GM12878 (cell line): ENCODE results near the gene TRAPPC3L. TPM values are rescaled to one million over a fixed set of nuclear protein-coding genes. Genes with fewer than 3 reads are reported as not detected.

Experiments used
- ATAC-seq: fragments of 200-7000 bp; cut with Tn5 transposase; 3 replicates; pipeline ENCODE4 v1.9.1; 2020; ENCODE audit warnings: mild to moderate bottlenecking, moderate library complexity
- BruUV-seq: library from RNA; stranded (reverse); fragments of 400-500 nt; replicated peaks from 2 replicates; lab custom pipeline; 2021; lab: Mats Ljungman, UMichigan
- CTCF ChIA-PET: fragments of 300-600 bp; sonication (Branson Sonifier 250); formaldehyde crosslinking; extraction: SDS; loops from one replicate; lab custom pipeline; 2021; ENCODE audit warnings: inconsistent platforms; lab: Yijun Ruan, JAX
- POLR2A ChIA-PET: fragments of 350-600 bp; formaldehyde crosslinking; extraction: SDS; loops from one replicate; lab custom pipeline; 2021; ENCODE audit warnings: inconsistent platforms; lab: Charles Lee
- RAD21 ChIA-PET: fragments of 300-600 bp; sonication (Branson Sonifier 250); formaldehyde crosslinking; loops from one replicate; lab custom pipeline; 2023; ENCODE audit warnings: antibody characterized with exemption; ENCODE audit not compliant: unreplicated experiment; lab: Charles Lee
- SMC1A ChIA-PET: fragments of 300-600 bp; sonication (Branson Sonifier 250); formaldehyde crosslinking; loops from one replicate; lab custom pipeline; 2023; ENCODE audit not compliant: unreplicated experiment, uncharacterized antibody; lab: Charles Lee
- DNase-seq: peaks from one replicate; pipeline ENCODE4 v3.0.0-alpha.2; 2011; ENCODE audit warnings: low read depth, low spot score
- FAIRE-seq: peaks from 3 replicates; lab custom pipeline; 2011; peaks lifted over from hg19 to GRCh38; lab: Jason Lieb, UNC
- H2AFZ ChIP-seq: 2 replicates; pipeline ENCODE4 v1.6.0; 2011; ENCODE audit warnings: low read depth, low read length, control low read depth; ENCODE audit not compliant: control insufficient read depth
- H3K27ac ChIP-seq: 2 replicates; pipeline ENCODE4 v1.5.1; 2011; ENCODE audit warnings: control low read depth; ENCODE audit not compliant: control insufficient read depth, insufficient read depth
- H3K27me3 ChIP-seq, 2 experiments: replicated peaks in 1 of 2; 2 replicates each; pipeline versions ENCODE4 v1.6.0 to v1.6.1; 2011; ENCODE audit warnings: low read length in 1 of 2; ENCODE audit not compliant: control insufficient read depth in 2 of 2, insufficient read depth in 2 of 2
- H3K36me3 ChIP-seq, 2 experiments: 2 replicates each; pipeline ENCODE4 v1.5.1; 2011; ENCODE audit warnings: low read length in 1 of 2; ENCODE audit not compliant: control insufficient read depth in 2 of 2, insufficient read depth in 2 of 2
- H3K4me1 ChIP-seq: 2 replicates; pipeline ENCODE4 v1.6.1; 2011; ENCODE audit warnings: mild to moderate bottlenecking, low read length, moderate library complexity, mixed read lengths; ENCODE audit not compliant: control insufficient read depth, insufficient read depth
- H3K4me2 ChIP-seq: 2 replicates; pipeline ENCODE4 v1.6.0; 2011; ENCODE audit warnings: control low read depth; ENCODE audit not compliant: control insufficient read depth, insufficient read depth
- H3K4me3 ChIP-seq: fragments of 200-600 bp; sonication (generic); 2 replicates; pipeline ENCODE4 v1.5.1; 2016
- H3K79me2 ChIP-seq: 2 replicates; pipeline ENCODE4 v1.6.0; 2011; ENCODE audit warnings: low read length; ENCODE audit not compliant: control insufficient read depth, insufficient read depth
- H3K9ac ChIP-seq: 2 replicates; pipeline ENCODE4 v1.8.0; 2011; ENCODE audit warnings: low read length, control low read depth, mixed read lengths; ENCODE audit not compliant: control insufficient read depth, insufficient read depth
- H3K9me3 ChIP-seq: replicated peaks from 3 replicates; pipeline ENCODE4 v1.5.1; 2011; ENCODE audit warnings: mild to moderate bottlenecking, low read length; ENCODE audit not compliant: control insufficient read depth, insufficient read depth
- H4K20me1 ChIP-seq: 2 replicates; pipeline ENCODE4 v1.6.0; 2011; ENCODE audit not compliant: control insufficient read depth, insufficient read depth
- FOXM1 ChIP-seq: IDR thresholded peaks from 2 replicates; pipeline ENCODE4 v1.6.1; 2012; ENCODE audit warnings: low read depth, mild to moderate bottlenecking, inconsistent platforms, low read length, moderate library complexity
- HDAC6 ChIP-seq: fragments of 200-600 bp; sonication (generic); IDR thresholded peaks from one replicate; pipeline ENCODE4 v1.8.0; 2017; ENCODE audit warnings: antibody characterized with exemption; ENCODE audit not compliant: unreplicated experiment
- MXI1 ChIP-seq: fragments of 150-350 bp; IDR thresholded peaks from 2 replicates; pipeline ENCODE4 v1.6.1; 2011; ENCODE audit warnings: low read depth, mild to moderate bottlenecking, inconsistent platforms, low read length, improper control_type of control experiment
- RAD21 ChIP-seq: IDR thresholded peaks from 2 replicates; pipeline ENCODE4 v1.6.1; 2011; ENCODE audit warnings: mild to moderate bottlenecking, low read depth, low read length, moderate library complexity; ENCODE audit not compliant: insufficient read depth
- RCOR1 ChIP-seq: conservative IDR thresholded peaks from 2 replicates; pipeline ENCODE4 v1.6.1; 2012; ENCODE audit warnings: low read depth, low read length, improper control_type of control experiment
- SMARCA5 ChIP-seq: fragments of 450-650 bp; IDR thresholded peaks from 2 replicates; pipeline ENCODE4 v1.6.1; 2017; ENCODE audit warnings: mild to moderate bottlenecking
- SUPT20H ChIP-seq: IDR thresholded peaks from 2 replicates; pipeline ENCODE4 v1.6.1; 2011; ENCODE audit warnings: low read depth, mild to moderate bottlenecking, low read length, moderate library complexity, borderline replicate concordance; ENCODE audit not compliant: control insufficient read depth
- WGBS: methylation state at CpG from one replicate; pipeline ENCODE4 v1.1.6; 2016; ENCODE audit warnings: low lambda C conversion rate; ENCODE audit not compliant: insufficient replicate concordance, insufficient coverage; ENCODE audit errors: missing lambda C conversion rate; 5-methylcytosine and 5-hydroxymethylcytosine counted together
- in situ Hi-C: fragments of 300-500 bp; cut with MboI; formaldehyde crosslinking; loops from 9 replicates; pipeline ENCODE4 v1.14.3; 2018; ENCODE audit warnings: mixed read lengths
- intact Hi-C: fragments of 100-400 bp; cut with micrococcal nuclease; formaldehyde crosslinking; loops from one replicate; pipeline ENCODE4 v1.14.2; 2022; ENCODE audit not compliant: unreplicated experiment
- polyA plus RNA-seq, 11 experiments: library from polyadenylated mRNA; depleted of rRNA in 4 of 11; unstranded in 6 of 11; stranded (reverse) in 5 of 11; fragments of >200 nt; fragmentation: Nextera tagmentation in 4 of 11; fragmentation: Illumina TruSeq in 1 of 11; extraction: Ambion mirVana in 4 of 11; extraction: Trizol in 1 of 11; gene quantifications; 1 replicate in 1 of 11; 2 replicates in 10 of 11; pipeline versions ENCODE4 v1.2.1 to v1.2.3, GENCODE V29; 2011 to 2016; ENCODE audit warnings: inconsistent platforms in 2 of 11, missing spikeins in 2 of 11, low read depth in 1 of 11
- total RNA-seq, 4 experiments: library from RNA; depleted of rRNA in 3 of 4; stranded (reverse); fragments of >200 nt in 3 of 4; fragmentation: Illumina TruSeq in 1 of 4; extraction: Trizol in 1 of 4; gene quantifications; 2 replicates each; pipeline versions ENCODE4 v1.2.1 to v1.2.3, GENCODE V29; 2013 to 2021
- TF ChIP-seq, protein P1 (sequence below): fragments of 450-650 bp; IDR thresholded peaks from 2 replicates; pipeline ENCODE4 v1.6.1; 2017; ENCODE audit warnings: mild to moderate bottlenecking, low read depth, inconsistent platforms; ENCODE audit not compliant: poor library complexity, severe bottlenecking
- TF ChIP-seq, protein P2 (sequence below), 3 experiments: IDR thresholded peaks in 2 of 3; conservative IDR thresholded peaks in 1 of 3; 2 replicates each; pipeline ENCODE4 v1.5.1; 2011; ENCODE audit warnings: low read depth in 3 of 3, low read length in 3 of 3, mild to moderate bottlenecking in 3 of 3, control low read depth in 2 of 3, moderate library complexity in 2 of 3, inconsistent platforms in 1 of 3, mixed read lengths in 1 of 3; ENCODE audit not compliant: control insufficient read depth in 2 of 3, insufficient read depth in 1 of 3; ENCODE audit errors: extremely low read depth in 1 of 3
- TF ChIP-seq, protein P3 (sequence below): IDR thresholded peaks from 2 replicates; pipeline ENCODE4 v1.6.1; 2011; ENCODE audit warnings: borderline replicate concordance, low read depth, mild to moderate bottlenecking, moderate library complexity, low read length; ENCODE audit not compliant: insufficient read depth, poor library complexity, severe bottlenecking

Gene TRAPPC3L
- total and polyA plus RNA-seq, 10 of the 15 experiments (the other 5 are each of a cell fraction or from before 2014, with no cell fraction given): not detected

DNA sequence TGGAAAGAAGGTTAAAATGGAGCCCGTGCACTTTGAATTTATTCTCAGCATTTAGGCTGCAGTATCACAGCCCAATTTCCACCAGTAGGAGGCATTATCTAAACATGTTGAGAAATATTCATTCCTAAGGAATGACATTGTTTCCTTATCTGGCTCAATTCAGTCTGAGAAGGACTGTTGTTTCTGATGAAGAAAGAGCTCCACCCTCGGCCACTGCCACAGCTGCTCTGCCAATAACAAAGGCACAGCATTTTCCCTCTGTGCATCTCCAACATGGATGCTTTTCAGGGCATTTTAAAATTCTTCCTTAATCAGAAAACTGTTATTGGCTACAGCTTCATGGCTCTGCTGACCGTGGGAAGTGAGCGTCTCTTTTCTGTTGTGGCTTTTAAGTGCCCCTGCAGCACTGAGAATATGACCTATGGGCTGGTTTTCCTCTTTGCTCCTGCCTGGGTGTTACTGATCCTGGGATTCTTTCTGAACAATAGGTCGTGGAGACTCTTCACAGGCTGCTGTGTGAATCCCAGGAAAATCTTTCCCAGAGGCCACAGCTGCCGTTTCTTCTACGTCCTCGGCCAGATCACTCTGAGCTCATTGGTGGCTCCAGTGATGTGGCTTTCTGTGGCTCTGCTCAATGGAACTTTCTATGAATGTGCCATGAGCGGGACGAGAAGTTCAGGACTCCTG is 33.9 kb downstream of the TRAPPC3L start, which contains the start of gene CALHM5:
Gene CALHM5 (plus strand): TSS at position 216 of the 687 bp plus-strand sequence. CDS start 58 bp downstream, at position 274.
- ATAC-seq: no peak
- Histone ChIP-seq H3K27ac (no peak within 1 kb of the TSS), H3K27me3 (no peaks in the 10 kb centered on the region; a peak in 1 of 4 replicates), H3K9me3 (no peaks in the 10 kb centered on the region), H3K4me3 (no peak within 1 kb of the TSS), H2AFZ (peak within 1 kb of the TSS; percentile 61), H3K4me2 (peak within 1 kb of the TSS; percentile 54; the same call in 1 of the 2 replicates), H3K4me1 (peaks cover 9% of the 10 kb centered on the region), H3K9ac (0 out of 2 replicates have a peak within 1 kb of the TSS, but pooled peaks have one; percentile 21), H3K79me2 (no peaks in the 10 kb centered on the region), H4K20me1 (no peaks in the 10 kb centered on the region), H3K36me3 (no peaks in the 10 kb centered on the region)
- intact Hi-C loops (no loop called here), in situ Hi-C loops (no loop called here)
- TF ChIP-seq, protein P1, sequence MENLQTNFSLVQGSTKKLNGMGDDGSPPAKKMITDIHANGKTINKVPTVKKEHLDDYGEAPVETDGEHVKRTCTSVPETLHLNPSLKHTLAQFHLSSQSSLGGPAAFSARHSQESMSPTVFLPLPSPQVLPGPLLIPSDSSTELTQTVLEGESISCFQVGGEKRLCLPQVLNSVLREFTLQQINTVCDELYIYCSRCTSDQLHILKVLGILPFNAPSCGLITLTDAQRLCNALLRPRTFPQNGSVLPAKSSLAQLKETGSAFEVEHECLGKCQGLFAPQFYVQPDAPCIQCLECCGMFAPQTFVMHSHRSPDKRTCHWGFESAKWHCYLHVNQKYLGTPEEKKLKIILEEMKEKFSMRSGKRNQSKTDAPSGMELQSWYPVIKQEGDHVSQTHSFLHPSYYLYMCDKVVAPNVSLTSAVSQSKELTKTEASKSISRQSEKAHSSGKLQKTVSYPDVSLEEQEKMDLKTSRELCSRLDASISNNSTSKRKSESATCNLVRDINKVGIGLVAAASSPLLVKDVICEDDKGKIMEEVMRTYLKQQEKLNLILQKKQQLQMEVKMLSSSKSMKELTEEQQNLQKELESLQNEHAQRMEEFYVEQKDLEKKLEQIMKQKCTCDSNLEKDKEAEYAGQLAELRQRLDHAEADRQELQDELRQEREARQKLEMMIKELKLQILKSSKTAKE: no peak
- TF ChIP-seq RCOR1: no peak
- TF ChIP-seq, protein P2, sequence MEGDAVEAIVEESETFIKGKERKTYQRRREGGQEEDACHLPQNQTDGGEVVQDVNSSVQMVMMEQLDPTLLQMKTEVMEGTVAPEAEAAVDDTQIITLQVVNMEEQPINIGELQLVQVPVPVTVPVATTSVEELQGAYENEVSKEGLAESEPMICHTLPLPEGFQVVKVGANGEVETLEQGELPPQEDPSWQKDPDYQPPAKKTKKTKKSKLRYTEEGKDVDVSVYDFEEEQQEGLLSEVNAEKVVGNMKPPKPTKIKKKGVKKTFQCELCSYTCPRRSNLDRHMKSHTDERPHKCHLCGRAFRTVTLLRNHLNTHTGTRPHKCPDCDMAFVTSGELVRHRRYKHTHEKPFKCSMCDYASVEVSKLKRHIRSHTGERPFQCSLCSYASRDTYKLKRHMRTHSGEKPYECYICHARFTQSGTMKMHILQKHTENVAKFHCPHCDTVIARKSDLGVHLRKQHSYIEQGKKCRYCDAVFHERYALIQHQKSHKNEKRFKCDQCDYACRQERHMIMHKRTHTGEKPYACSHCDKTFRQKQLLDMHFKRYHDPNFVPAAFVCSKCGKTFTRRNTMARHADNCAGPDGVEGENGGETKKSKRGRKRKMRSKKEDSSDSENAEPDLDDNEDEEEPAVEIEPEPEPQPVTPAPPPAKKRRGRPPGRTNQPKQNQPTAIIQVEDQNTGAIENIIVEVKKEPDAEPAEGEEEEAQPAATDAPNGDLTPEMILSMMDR (IDR thresholded peaks at IDR 0.05 in 2 of 3, conservative IDR thresholded peaks at IDR 0.05 in 1 of 3; ENCODE audit: control insufficient read depth in 2 of 3, extremely low read depth in 1 of 3, insufficient read depth in 1 of 3, low read depth in 3 of 3, low read length in 3 of 3): peak in 1 of 3 experiments; percentile 24; a peak in 1 of 6 replicates
- TF ChIP-seq SUPT20H: no peak
- no peak for TF ChIP-seq FOXM1
- TF ChIP-seq, protein P3, sequence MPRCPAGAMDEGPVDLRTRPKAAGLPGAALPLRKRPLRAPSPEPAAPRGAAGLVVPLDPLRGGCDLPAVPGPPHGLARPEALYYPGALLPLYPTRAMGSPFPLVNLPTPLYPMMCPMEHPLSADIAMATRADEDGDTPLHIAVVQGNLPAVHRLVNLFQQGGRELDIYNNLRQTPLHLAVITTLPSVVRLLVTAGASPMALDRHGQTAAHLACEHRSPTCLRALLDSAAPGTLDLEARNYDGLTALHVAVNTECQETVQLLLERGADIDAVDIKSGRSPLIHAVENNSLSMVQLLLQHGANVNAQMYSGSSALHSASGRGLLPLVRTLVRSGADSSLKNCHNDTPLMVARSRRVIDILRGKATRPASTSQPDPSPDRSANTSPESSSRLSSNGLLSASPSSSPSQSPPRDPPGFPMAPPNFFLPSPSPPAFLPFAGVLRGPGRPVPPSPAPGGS: no peak
- TF ChIP-seq RAD21: 0 out of 2 replicates have a peak, but pooled peaks have one; percentile 2
- no peak for TF ChIP-seq MXI1
- no peak for TF ChIP-seq HDAC6
- TF ChIP-seq SMARCA5: no peak
- FAIRE-seq: no peak
- RAD21 ChIA-PET: interaction anchor here (0.7 to 1.5 kb wide), 2 partner anchors 42 to 224 kb away, joined by 3 to 5 read pairs; partner anchors contain the start of gene CALHM4
- no peak for DNase-seq
- WGBS: 56% methylated on average over 10 of the region's 10 CpGs
- POLR2A ChIA-PET: no interaction called here
- SMC1A ChIA-PET: interaction anchor here (1.0 to 2.0 kb wide), 3 partner anchors 11 to 223 kb away, joined by 4 to 13 read pairs (median 4); no protein-coding TSS in a partner anchor
- CTCF ChIA-PET: interaction anchor here (0.8 to 5.2 kb wide), 4 partner anchors 15 to 224 kb away, joined by 3 to 34 read pairs (median 12); no protein-coding TSS in a partner anchor
- BruUV-seq: no TSS peak
